KG1 (cell line): ENCODE data around the gene USO1.

ENCODE experiments used
- DNase-seq: peaks from one replicate; lab custom pipeline; 2025; lab: John Stamatoyannopoulos, UW

Gene USO1

DNA sequence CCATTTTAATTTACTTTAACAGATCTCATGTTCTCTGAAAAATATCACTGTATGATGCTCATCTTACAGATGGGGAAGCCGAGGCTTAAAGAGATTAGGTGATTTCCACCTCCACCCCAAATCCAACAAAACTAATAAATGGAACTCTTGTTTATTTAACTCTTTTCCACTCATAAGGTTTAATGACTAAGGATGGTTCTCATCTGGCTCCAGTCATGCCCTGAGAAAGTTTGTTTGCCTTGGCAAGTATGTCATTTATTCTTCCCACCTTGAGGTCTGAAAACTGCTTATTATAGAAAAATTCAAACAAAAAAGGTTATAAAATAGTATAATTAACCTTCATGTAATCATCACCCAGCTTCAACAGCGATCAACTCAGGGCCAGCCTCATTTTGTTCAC is 121.6 kb downstream of the USO1 start:
- DNase-seq, result no peak

DNA sequence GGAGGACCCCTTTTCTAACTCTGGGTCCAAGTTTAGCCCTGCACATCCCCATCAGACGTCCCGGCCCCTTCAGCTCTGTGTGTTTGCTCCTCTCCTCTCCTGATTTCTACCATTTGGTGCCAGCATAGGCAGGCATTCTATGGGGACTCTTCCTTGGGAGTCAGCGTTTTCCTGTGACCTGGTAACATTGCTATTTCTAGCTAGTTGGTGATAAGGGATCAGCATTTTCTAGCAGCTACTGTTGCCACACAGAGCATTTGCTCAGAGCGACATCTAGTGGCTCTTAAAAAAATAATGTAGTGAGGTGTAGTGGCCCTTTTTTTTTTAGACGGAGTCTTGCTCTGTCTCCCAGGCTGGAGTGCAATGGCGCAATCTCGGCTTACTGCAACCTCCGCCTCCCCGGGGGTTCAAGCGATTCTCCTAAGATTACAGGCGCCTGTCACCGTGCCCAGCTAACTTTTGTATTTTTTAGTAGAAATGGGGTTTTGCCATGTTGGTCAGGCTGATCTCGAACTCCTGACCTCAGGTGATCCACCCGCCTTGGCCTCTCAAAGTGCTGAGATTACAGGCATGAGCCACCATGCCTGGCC is 123.9 kb downstream of the USO1 start:
- DNase-seq, result peak; percentile 25

- no peak for DNase-seq
These were observed 124.5 kb downstream of the USO1 start for GRCh38 chr4:75848891-75849290.

- DNase-seq, result no peak
These were observed 125.1 kb downstream of the USO1 start for GRCh38 chr4:75849461-75849860.

GRCh38 chr4:75858721-75859120 is 134.3 kb downstream of the USO1 start:
- DNase-seq, result no peak

GRCh38 chr4:75860606-75861005 is 136.2 kb downstream of the USO1 start:
- no peak for DNase-seq
